Gastroesophageal sphincter (tissue), 4 donors: ENCODE measurements around the gene INKA1. TPM values are rescaled to one million over a fixed set of nuclear protein-coding genes. Genes with fewer than 3 reads are reported as not detected.
A peak's percentile ranks its signal among the peaks of the same experiment; 100 is the strongest.

Source experiments
- ATAC-seq: fragments of 150-250 bp; one replicate; pipeline ENCODE4 v1.9.1; 2016; ENCODE audit warnings: mild to moderate bottlenecking, moderate library complexity
- H3K27ac ChIP-seq, 4 donors: fragments of 200-600 bp; sonication (generic) in 3 of 4; 1 replicate in 3 of 4; 2 replicates in 1 of 4; pipeline ENCODE4 v1.5.1; 2016 to 2019
- H3K27me3 ChIP-seq: fragments of 200-600 bp; sonication (generic); one replicate; pipeline ENCODE4 v1.5.1; 2019
- H3K36me3 ChIP-seq, 2 donors: fragments of 200-600 bp; sonication (generic); one replicate each; pipeline ENCODE4 v1.5.1; 2019; ENCODE audit warnings: control low read depth in 1 of 2
- H3K4me1 ChIP-seq, 3 donors: fragments of 200-600 bp; sonication (generic); 1 replicate in 2 of 3; 2 replicates in 1 of 3; pipeline ENCODE4 v1.5.1; 2016 to 2019; ENCODE audit warnings: control low read depth in 2 of 3
- H3K4me3 ChIP-seq, 2 donors: fragments of 200-600 bp; sonication (generic); one replicate each; pipeline ENCODE4 v1.5.1; 2019; ENCODE audit warnings: mild to moderate bottlenecking in 1 of 2, moderate library complexity in 1 of 2
- H3K9me3 ChIP-seq, 3 donors: fragments of 200-600 bp; sonication (generic); one replicate each; pipeline ENCODE4 v1.5.1; 2017 to 2019; ENCODE audit warnings: control low read depth in 2 of 3
- CTCF ChIP-seq, 4 experiments: fragments of 200-600 bp in 2 of 4; fragments of 450-650 bp in 2 of 4; sonication (generic) in 1 of 4; IDR thresholded peaks; one replicate each; pipeline ENCODE4 v1.5.1; 2017 to 2019; ENCODE audit warnings: antibody characterized with exemption in 4 of 4, mild to moderate bottlenecking in 2 of 4, moderate library complexity in 2 of 4
- EP300 ChIP-seq: sonication (generic); formaldehyde crosslinking; IDR thresholded peaks from one replicate; pipeline ENCODE4 v1.6.1; 2017; ENCODE audit warnings: antibody characterized with exemption, mild to moderate bottlenecking
- POLR2A ChIP-seq, 2 donors: fragments of 450-650 bp; IDR thresholded peaks; one replicate each; pipeline ENCODE4 v1.6.1; 2017; ENCODE audit warnings: antibody characterized with exemption in 2 of 2, mild to moderate bottlenecking in 2 of 2, moderate library complexity in 1 of 2
- POLR2AphosphoS5 ChIP-seq: sonication (generic); formaldehyde crosslinking; IDR thresholded peaks from one replicate; pipeline ENCODE4 v1.6.1; 2017; ENCODE audit warnings: antibody characterized with exemption
- WGBS, 2 donors: methylation state at CpG; one replicate each; pipeline ENCODE4 v1.1.5; 2018; ENCODE audit warnings: low coverage in 1 of 2; 5-methylcytosine and 5-hydroxymethylcytosine counted together
- total RNA-seq, 4 donors: library from RNA; depleted of rRNA; stranded (reverse); fragments of >200 nt; gene quantifications; one replicate each; pipeline ENCODE4 v1.1.0, GENCODE V29; 2016

Gene INKA1
- 1 to 10 TPM; 1.3 to 3.4 (median 3.1) TPM for total RNA-seq

- TF ChIP-seq POLR2AphosphoS5: peak; percentile 66
- TF ChIP-seq CTCF (IDR thresholded peaks at IDR 0.05): peak in 3 of 4 experiments; percentile 88 to 96 (median 93)
- no peak for TF ChIP-seq EP300
- TF ChIP-seq POLR2A (IDR thresholded peaks at IDR 0.05): peak; percentile 32 to 70
- peak within 1 kb of the TSS; percentile 58 to 91 for H3K4me3 ChIP-seq
- no CpG with 5 or more reads among the region's 71 CpGs for WGBS, 2 donors
- H3K36me3 ChIP-seq: peaks cover 0 to 4% of the 10 kb centered on the region in 2 donors
- peak within 1 kb of the TSS; percentile 54 to 95 (median 94) for H3K27ac ChIP-seq
- ATAC-seq: peak; percentile 88
- no peaks in the 10 kb centered on the region for H3K27me3 ChIP-seq
- peaks cover 4 to 61% (median 52%) of the 10 kb centered on the region in 3 donors for H3K4me1 ChIP-seq
- H3K9me3 ChIP-seq: no peaks in the 10 kb centered on the region
Observed at GRCh38 chr3:49802719-49803464, at the start of gene INKA1. Gene INKA1 (plus strand): TSS chr3:49803261. CDS start chr3:49803393, 132 bp downstream.

GRCh38 chr3:49754536-49754935, 48.5 kb upstream of the INKA1 start:
- Histone ChIP-seq H3K4me1 (peaks cover 0 to 48% (median 0%) of the 10 kb centered on the region in 3 donors), H3K27ac (no peak overlapping the region), H3K4me3 (no peak overlapping the region), H3K27me3 (no peaks in the 10 kb centered on the region), H3K36me3 (no peaks in the 10 kb centered on the region), H3K9me3 (no peaks in the 10 kb centered on the region)
- no peak for TF ChIP-seq POLR2A (IDR thresholded peaks at IDR 0.05)
- no peak for TF ChIP-seq POLR2AphosphoS5
- TF ChIP-seq CTCF (IDR thresholded peaks at IDR 0.05): no peak
- TF ChIP-seq EP300: no peak
- WGBS, 2 donors: 80 to 92% methylated on average over 1 of the region's 1 CpG
- ATAC-seq: no peak

DNA sequence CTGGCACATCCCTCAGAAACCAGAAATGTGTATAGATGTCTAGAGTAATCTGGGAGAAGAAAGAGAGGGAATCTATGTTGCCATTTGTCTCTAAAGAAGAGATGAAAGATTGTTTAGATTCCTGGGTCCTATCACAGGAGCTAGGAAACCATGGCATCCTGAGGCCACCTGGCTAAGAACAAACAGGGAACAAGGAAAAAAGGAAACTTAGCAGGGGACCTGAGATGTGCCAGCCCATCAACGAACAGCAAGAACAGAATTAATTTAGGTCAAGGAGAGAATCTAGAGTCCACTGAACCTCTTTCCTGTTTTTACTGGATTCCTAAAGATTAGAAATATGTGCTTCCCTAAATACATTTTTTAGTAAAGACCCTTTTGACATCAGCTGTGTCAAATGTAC, 47.0 kb upstream of the INKA1 start:
- no peak for ATAC-seq
- Histone ChIP-seq H3K36me3 (no peaks in the 10 kb centered on the region), H3K27ac (no peak overlapping the region), H3K9me3 (no peaks in the 10 kb centered on the region), H3K4me3 (no peak overlapping the region), H3K4me1 (peaks cover 0 to 48% (median 0%) of the 10 kb centered on the region in 3 donors), H3K27me3 (no peaks in the 10 kb centered on the region)
- TF ChIP-seq CTCF (IDR thresholded peaks at IDR 0.05) (no peak), EP300 (no peak), POLR2A (IDR thresholded peaks at IDR 0.05) (no peak), POLR2AphosphoS5 (no peak)
- 75 to 100% methylated on average over 1 of the region's 1 CpG for WGBS, 2 donors

DNA sequence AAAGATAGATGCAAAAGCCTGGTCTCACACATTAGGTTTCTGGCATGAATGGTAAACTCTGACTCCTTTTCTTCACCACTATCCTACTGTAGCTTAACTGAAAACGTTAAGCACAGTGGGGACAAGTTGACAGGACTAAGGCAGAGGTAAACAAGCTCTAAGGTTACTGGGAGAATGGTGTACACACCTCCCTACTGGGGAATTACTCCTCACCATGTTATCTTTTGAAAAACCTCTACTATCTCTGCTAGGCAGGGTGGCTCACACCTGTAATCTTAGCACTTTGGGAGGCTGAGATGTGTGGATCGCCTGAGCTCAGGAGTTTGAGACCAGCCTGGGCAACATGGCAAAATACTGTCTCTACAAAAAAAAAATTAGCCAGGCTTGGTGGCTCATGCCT, 45.9 kb upstream of the INKA1 start:
- no peak for TF ChIP-seq POLR2A (IDR thresholded peaks at IDR 0.05)
- no peak for TF ChIP-seq CTCF (IDR thresholded peaks at IDR 0.05)
- no peak for TF ChIP-seq POLR2AphosphoS5
- TF ChIP-seq EP300: no peak
- WGBS, 2 donors: 50% methylated on average over 2 of the region's 2 CpGs; no CpG with 5 or more reads in 1 of the 2 donors
- Histone ChIP-seq H3K27me3 (no peaks in the 10 kb centered on the region), H3K4me3 (no peak overlapping the region), H3K27ac (no peak overlapping the region), H3K36me3 (peaks cover 0 to 2% of the 10 kb centered on the region in 2 donors), H3K4me1 (peaks cover 0 to 48% (median 0%) of the 10 kb centered on the region in 3 donors), H3K9me3 (no peaks in the 10 kb centered on the region)
- ATAC-seq: no peak

- H3K27ac ChIP-seq: no peak overlapping the region
- H3K4me3 ChIP-seq: no peak overlapping the region
- H3K9me3 ChIP-seq: no peaks in the 10 kb centered on the region
- WGBS, 2 donors: 11 to 20% methylated on average over 1 of the region's 1 CpG
- TF ChIP-seq POLR2A (IDR thresholded peaks at IDR 0.05) (no peak), POLR2AphosphoS5 (no peak), EP300 (no peak), CTCF (IDR thresholded peaks at IDR 0.05) (no peak)
- peaks cover 0 to 7% of the 10 kb centered on the region in 2 donors for H3K36me3 ChIP-seq
- H3K4me1 ChIP-seq: peaks cover 0 to 32% (median 0%) of the 10 kb centered on the region in 3 donors
- no peaks in the 10 kb centered on the region for H3K27me3 ChIP-seq
- ATAC-seq: no peak
Observed at GRCh38 chr3:49759226-49759625, 43.8 kb upstream of the INKA1 start.
